Measurements from ENCODE around the gene TRIM33. TPM values are rescaled to one million over a fixed set of nuclear protein-coding genes. Genes with fewer than 3 reads are reported as not detected.

Gene TRIM33
- total and polyA plus RNA-seq, 2 donors (not counting 1 experiment from before 2014, with no cell fraction given), result 17.8 to 21.5 TPM

DNA sequence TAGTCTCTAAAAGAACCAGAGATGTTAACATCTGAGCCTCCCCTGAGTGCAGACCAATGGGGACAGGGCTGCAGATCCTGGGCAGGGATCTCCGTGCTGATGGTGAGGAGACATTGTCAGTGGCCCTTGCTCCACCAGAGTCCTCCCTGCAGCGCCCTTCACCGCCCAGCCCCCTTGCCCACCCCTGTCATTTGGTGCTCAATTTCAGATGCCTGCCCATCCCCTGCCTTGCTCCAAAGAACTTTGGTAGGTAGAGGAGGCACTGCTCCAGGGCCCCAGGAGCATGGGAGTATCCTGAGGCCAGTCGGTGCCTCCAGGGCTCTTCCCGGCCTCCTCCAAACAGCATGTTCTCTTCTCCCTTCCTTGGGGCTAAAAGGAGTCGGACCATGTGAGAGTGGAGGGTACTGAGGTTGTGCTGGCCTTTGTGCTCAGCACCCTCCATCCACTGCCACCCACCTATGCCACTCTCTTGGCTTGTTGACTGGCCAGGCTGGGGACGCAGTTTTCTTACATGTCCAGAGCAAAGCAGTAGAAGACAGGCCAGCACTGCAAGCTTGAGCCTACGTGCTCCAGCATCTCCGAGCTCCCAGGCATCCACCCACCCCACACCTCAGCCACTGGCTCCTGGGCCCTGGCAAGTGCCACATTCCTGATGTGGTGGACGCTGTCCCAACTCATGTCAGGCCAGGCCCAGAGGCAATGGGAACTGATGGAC, 160.1 kb downstream of the TRIM33 start:
- H3K27me3 ChIP-seq (ENCODE audit: control insufficient read depth, insufficient read depth, low read length), result no peaks in the 10 kb centered on the region
- no peak for TF ChIP-seq EZH2 (IDR thresholded peaks at IDR 0.05; ENCODE audit: low read length, missing control alignments)
- no peak for TF ChIP-seq CTCF (conservative IDR thresholded peaks at IDR 0.05 in 1 of 2, IDR thresholded peaks at IDR 0.05 in 1 of 2; ENCODE audit: low read depth in 1 of 2, low read length in 2 of 2)
- no peaks in the 10 kb centered on the region for H3K79me2 ChIP-seq (ENCODE audit: control insufficient read depth, insufficient read depth, low read length)
- H3K4me1 ChIP-seq (ENCODE audit: control insufficient read depth, extremely low read depth, insufficient read depth, low read length), result peaks cover 2% of the 10 kb centered on the region
- no peaks in the 10 kb centered on the region for H3K36me3 ChIP-seq (ENCODE audit: control insufficient read depth, insufficient read depth, low read length)
- DNase-seq (ENCODE audit: low read depth in 2 of 2), result no peak
- no peak overlapping the region for H3K27ac ChIP-seq (ENCODE audit: insufficient read depth, low read length)
- H3K4me3 ChIP-seq (replicated peaks in 1 of 4; ENCODE audit: control extremely low read depth in 1 of 4, insufficient read depth in 1 of 4, low read depth in 3 of 4, low read length in 4 of 4), result no peak overlapping the region
- no peaks in the 10 kb centered on the region for H3K9me3 ChIP-seq (ENCODE audit: control insufficient read depth, insufficient read depth, low read depth, low read length)
- no peaks in the 10 kb centered on the region for H4K20me1 ChIP-seq (ENCODE audit: control insufficient read depth, extremely low read depth, insufficient read depth, low read length)
- no peak overlapping the region for H3K9ac ChIP-seq (ENCODE audit: insufficient read depth, low read length)
- no peak overlapping the region for H3K4me2 ChIP-seq (ENCODE audit: extremely low read depth, insufficient read depth, low read length)
- H2AFZ ChIP-seq (ENCODE audit: low read length), result no peak overlapping the region

- no peaks in the 10 kb centered on the region for H3K27me3 ChIP-seq (ENCODE audit: control insufficient read depth, insufficient read depth, low read length)
- no peaks in the 10 kb centered on the region for H3K79me2 ChIP-seq (ENCODE audit: control insufficient read depth, insufficient read depth, low read length)
- no peak overlapping the region for H3K27ac ChIP-seq (ENCODE audit: insufficient read depth, low read length)
- DNase-seq (ENCODE audit: low read depth in 2 of 2), result no peak
- peaks cover 4% of the 10 kb centered on the region for H3K4me1 ChIP-seq (ENCODE audit: control insufficient read depth, extremely low read depth, insufficient read depth, low read length)
- no peak overlapping the region for H3K4me2 ChIP-seq (ENCODE audit: extremely low read depth, insufficient read depth, low read length)
- H3K36me3 ChIP-seq (ENCODE audit: control insufficient read depth, insufficient read depth, low read length), result no peaks in the 10 kb centered on the region
- no peak overlapping the region for H3K9ac ChIP-seq (ENCODE audit: insufficient read depth, low read length)
- H2AFZ ChIP-seq (ENCODE audit: low read length), result no peak overlapping the region
- TF ChIP-seq CTCF (conservative IDR thresholded peaks at IDR 0.05 in 1 of 2, IDR thresholded peaks at IDR 0.05 in 1 of 2; ENCODE audit: low read depth in 1 of 2, low read length in 2 of 2) (no peak), EZH2 (IDR thresholded peaks at IDR 0.05; ENCODE audit: low read length, missing control alignments) (no peak)
- no peaks in the 10 kb centered on the region for H3K9me3 ChIP-seq (ENCODE audit: control insufficient read depth, insufficient read depth, low read depth, low read length)
- H4K20me1 ChIP-seq (ENCODE audit: control insufficient read depth, extremely low read depth, insufficient read depth, low read length), result no peaks in the 10 kb centered on the region
- H3K4me3 ChIP-seq (replicated peaks in 1 of 4; ENCODE audit: control extremely low read depth in 1 of 4, insufficient read depth in 1 of 4, low read depth in 3 of 4, low read length in 4 of 4), result no peak overlapping the region
Measured at GRCh38 chr1:114349891-114350605, 161.0 kb downstream of the TRIM33 start.

DNA sequence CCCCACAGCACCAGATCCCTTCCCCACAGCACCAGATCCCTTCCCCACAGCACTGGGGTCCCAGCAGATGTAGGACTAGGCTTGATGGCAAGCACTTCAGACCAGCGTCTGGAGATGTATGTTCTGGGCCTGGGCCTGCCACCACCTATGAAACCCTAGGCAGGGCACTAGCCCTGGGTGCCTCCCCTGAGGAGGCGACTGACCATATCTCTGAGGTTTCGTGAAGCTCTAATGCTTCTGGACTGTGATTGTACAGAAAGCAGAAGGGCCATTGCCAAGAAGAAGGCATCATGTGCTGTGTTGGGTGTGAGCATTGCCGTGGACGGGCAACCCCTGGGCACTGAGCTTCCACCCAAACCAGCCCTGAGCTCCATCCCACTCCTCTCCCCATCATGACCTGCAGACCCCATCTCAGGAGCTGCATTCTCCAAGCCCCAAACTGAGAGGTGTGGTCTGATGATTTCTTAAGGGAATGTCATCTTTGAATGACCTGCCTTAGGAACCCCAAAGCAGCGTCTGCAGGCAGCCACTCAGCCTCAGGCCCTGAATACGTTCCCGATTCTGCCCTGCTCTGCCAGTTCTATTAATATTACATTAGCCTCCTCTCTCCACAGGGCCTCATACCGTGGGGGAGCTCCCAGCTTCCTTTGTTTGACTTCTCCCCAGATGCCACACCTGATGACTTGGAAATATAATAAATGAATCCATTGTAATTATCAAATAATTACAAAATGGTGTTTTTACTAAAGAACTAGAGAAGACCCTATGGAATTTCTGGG, 163.4 kb downstream of the TRIM33 start:
- no peak overlapping the region for H3K4me3 ChIP-seq (replicated peaks in 1 of 4; ENCODE audit: control extremely low read depth in 1 of 4, insufficient read depth in 1 of 4, low read depth in 3 of 4, low read length in 4 of 4)
- H3K9ac ChIP-seq (ENCODE audit: insufficient read depth, low read length), result no peak overlapping the region
- H3K27me3 ChIP-seq (ENCODE audit: control insufficient read depth, insufficient read depth, low read length), result no peaks in the 10 kb centered on the region
- no peak overlapping the region for H2AFZ ChIP-seq (ENCODE audit: low read length)
- no peaks in the 10 kb centered on the region for H3K36me3 ChIP-seq (ENCODE audit: control insufficient read depth, insufficient read depth, low read length)
- no peak overlapping the region for H3K4me2 ChIP-seq (ENCODE audit: extremely low read depth, insufficient read depth, low read length)
- H3K27ac ChIP-seq (ENCODE audit: insufficient read depth, low read length), result no peak overlapping the region
- H4K20me1 ChIP-seq (ENCODE audit: control insufficient read depth, extremely low read depth, insufficient read depth, low read length), result no peaks in the 10 kb centered on the region
- no peak for DNase-seq (ENCODE audit: low read depth in 2 of 2)
- no peaks in the 10 kb centered on the region for H3K79me2 ChIP-seq (ENCODE audit: control insufficient read depth, insufficient read depth, low read length)
- H3K9me3 ChIP-seq (ENCODE audit: control insufficient read depth, insufficient read depth, low read depth, low read length), result no peaks in the 10 kb centered on the region
- TF ChIP-seq EZH2 (IDR thresholded peaks at IDR 0.05; ENCODE audit: low read length, missing control alignments) (no peak), CTCF (conservative IDR thresholded peaks at IDR 0.05 in 1 of 2, IDR thresholded peaks at IDR 0.05 in 1 of 2; ENCODE audit: low read depth in 1 of 2, low read length in 2 of 2) (no peak)
- H3K4me1 ChIP-seq (ENCODE audit: control insufficient read depth, extremely low read depth, insufficient read depth, low read length), result peaks cover 4% of the 10 kb centered on the region

Data from fibroblast of lung (primary cell).